CD4-positive, alpha-beta T cell treated with Interleukin-15 for 1 hour (primary cell): ENCODE measurements around the gene NAP1L2.
"Not testable (repeated sequence)": the region's sequence is repeated elsewhere in the genome, so short reads cannot be mapped to it uniquely, and the experiment has no call there.

Experiments
- DNase-seq: peaks from one replicate; pipeline ENCODE4 v3.0.0-alpha.2; 2020

Gene NAP1L2

GRCh38 chrX:73214426-73215094, at the start of gene NAP1L2:
TSS of gene NAP1L2 (minus strand) at chrX:73214851. CDS start at chrX:73214492, 359 bp downstream.
- DNase-seq: peak; percentile 59

- no peak for DNase-seq
Measured at GRCh38 chrX:73262991-73263390, 48.3 kb upstream of the NAP1L2 start.

GRCh38 chrX:73239242-73239641, 24.6 kb upstream of the NAP1L2 start:
- no peak for DNase-seq

- no peak for DNase-seq
Measured at GRCh38 chrX:73217621-73218020, 3.0 kb upstream of the NAP1L2 start.

- DNase-seq: no peak
Measured at GRCh38 chrX:73215246-73215645, 595 bp upstream of the NAP1L2 start.

- no peak for DNase-seq
Measured at GRCh38 chrX:73213734-73214425, 771 bp downstream of the NAP1L2 start.

GRCh38 chrX:73206366-73206765, 8.3 kb downstream of the NAP1L2 start:
- no peak for DNase-seq

- DNase-seq: no peak
Measured at GRCh38 chrX:73182502-73183114, 32.0 kb downstream of the NAP1L2 start.

- not testable (repeated sequence) for DNase-seq
Measured at GRCh38 chrX:73168945-73169344, 45.7 kb downstream of the NAP1L2 start.
